Astrocyte of the spinal cord (primary cell): ENCODE measurements around the gene TEAD4.

ENCODE experiments used
- DNase-seq: peaks from one replicate; pipeline ENCODE4 v3.0.0; 2011; ENCODE audit warnings: low read depth, low spot score
- H3K4me3 ChIP-seq: 2 replicates; pipeline ENCODE4 v1.5.1; 2011; ENCODE audit warnings: low read depth, mild to moderate bottlenecking, low read length, moderate library complexity
- in situ Hi-C: cut with HindIII; loops from 2 replicates; pipeline ENCODE4 v1.10.0; 2017; ENCODE audit warnings: low sequenced_read_pairs
- TF ChIP-seq, protein P1 (sequence below): IDR thresholded peaks from 2 replicates; pipeline ENCODE4 v1.5.1; 2012; ENCODE audit warnings: low read depth, mild to moderate bottlenecking, low read length, inconsistent platforms

TEAD4 gene

DNA sequence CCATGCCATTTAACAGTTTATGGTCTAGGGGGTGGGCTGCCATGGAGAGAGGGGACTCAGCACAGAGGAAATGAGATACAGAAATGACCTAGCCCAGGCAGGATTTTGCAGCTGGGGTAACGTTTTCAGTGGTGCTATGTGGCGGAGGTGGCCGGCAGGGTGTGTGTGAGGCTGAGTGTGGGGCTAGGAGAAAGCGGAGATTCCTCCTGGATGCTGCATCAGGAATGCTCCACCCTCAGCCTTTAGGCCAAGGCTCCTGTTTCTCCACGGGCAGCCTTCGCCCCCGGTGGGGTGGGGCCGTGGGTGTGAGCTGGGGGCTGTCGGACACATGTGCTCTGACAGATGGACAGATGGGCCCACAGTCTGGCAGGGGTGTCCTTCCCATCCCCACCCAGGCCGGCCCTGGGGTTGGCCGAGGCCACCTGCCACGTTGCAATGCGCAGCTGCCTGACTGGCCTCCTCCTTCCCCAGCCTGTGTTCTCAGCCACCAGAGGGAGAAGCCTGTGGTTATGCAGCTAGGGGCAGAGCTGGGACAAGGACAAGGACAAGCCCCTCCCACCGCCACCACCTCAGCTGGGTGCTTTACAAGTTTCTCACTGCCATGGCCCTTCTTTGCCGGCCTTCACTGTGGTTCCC, 44.3 kb downstream of the TEAD4 start:
- in situ Hi-C loops: no loop called here
- no peak overlapping the region for H3K4me3 ChIP-seq
- TF ChIP-seq, protein P1, sequence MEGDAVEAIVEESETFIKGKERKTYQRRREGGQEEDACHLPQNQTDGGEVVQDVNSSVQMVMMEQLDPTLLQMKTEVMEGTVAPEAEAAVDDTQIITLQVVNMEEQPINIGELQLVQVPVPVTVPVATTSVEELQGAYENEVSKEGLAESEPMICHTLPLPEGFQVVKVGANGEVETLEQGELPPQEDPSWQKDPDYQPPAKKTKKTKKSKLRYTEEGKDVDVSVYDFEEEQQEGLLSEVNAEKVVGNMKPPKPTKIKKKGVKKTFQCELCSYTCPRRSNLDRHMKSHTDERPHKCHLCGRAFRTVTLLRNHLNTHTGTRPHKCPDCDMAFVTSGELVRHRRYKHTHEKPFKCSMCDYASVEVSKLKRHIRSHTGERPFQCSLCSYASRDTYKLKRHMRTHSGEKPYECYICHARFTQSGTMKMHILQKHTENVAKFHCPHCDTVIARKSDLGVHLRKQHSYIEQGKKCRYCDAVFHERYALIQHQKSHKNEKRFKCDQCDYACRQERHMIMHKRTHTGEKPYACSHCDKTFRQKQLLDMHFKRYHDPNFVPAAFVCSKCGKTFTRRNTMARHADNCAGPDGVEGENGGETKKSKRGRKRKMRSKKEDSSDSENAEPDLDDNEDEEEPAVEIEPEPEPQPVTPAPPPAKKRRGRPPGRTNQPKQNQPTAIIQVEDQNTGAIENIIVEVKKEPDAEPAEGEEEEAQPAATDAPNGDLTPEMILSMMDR: no peak
- DNase-seq: no peak

DNA sequence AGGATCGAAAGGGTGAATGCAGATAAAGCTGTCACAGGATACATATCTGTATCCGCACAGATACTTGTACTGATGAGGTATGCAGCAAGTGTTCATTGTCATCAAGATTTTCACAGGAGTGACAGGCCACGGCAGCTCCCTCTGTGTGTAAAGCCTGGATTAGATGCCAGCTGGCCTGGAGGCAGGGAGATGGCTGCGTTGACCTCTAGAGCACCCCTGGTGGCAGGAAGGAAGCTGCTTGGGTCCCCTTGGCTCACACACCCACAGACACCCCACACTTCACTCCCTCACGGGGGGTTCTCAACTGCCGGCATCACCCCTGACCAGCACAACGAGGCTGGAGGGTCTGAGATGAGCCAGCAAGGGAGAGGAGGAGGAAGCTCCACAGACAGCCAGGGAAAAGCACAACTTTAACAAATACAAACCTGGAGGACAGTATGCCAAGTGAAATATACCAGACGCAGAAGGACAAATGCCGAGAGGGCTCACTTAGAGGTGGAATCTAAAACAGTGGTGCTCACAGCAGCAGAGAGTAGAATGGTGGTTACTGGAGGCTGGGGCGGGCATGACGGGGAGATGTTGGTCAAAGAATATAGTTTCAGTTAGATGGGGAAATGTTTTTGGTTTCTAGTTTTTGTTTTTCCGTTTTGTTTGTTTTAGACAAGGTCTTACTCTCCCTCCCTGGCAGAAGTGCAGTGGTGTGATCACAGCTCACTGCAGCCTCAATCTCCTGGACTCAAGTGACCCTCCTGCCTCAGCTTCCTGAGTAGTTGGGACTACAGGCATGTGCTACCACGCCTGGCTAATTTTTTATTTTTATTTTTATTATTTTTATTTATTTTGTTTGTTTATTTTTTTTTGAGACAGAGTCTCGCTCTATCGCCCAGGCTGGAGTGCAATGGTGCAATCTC, 45.7 kb downstream of the TEAD4 start:
- no peak for DNase-seq
- TF ChIP-seq, protein P1: peak; percentile 28
- H3K4me3 ChIP-seq: no peak overlapping the region
- in situ Hi-C loops: no loop called here

DNA sequence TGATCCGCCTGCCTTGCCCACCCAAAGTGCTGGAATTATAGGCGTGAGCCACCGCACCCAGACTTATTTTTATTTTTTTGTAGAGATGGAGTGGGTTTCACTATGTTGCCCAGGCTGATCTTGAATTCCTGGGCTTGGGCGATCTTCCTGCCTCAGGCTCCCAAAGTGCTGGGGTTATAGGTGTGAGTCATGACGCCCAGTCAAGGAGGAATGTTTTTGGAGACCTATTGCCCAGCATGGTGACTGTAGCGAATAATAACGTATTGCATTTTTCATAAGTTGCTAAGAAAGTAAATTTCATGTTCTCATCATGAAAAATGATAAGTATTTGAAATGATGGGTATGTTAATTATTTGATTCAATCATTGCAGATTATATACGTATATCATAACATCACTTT, 46.5 kb downstream of the TEAD4 start:
- TF ChIP-seq, protein P1: no peak
- DNase-seq: peak; percentile 41
- H3K4me3 ChIP-seq: no peak overlapping the region
- in situ Hi-C loops: no loop called here

DNA sequence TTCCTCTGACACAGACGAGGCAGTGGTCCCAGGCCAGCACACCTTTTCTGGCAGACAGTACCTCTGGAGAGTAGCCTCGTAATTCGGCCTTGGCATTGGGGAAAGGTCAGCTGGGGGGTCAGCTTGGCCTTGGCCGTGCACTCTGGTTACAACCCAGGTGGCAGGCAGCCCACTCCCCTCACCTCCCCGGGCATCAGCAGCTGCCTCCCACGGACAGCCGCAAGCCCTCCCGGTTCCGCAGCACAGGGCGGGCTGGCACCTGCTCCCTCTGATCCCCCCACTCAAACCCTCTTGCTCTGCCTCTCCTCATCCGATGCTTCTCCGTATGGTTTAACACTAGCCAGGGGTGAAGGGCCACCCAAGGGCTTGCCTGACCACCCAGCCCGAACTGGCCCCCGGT, 50.6 kb downstream of the TEAD4 start:
- TF ChIP-seq, protein P1: no peak
- in situ Hi-C loops: no loop called here
- no peak overlapping the region for H3K4me3 ChIP-seq
- DNase-seq: no peak

DNA sequence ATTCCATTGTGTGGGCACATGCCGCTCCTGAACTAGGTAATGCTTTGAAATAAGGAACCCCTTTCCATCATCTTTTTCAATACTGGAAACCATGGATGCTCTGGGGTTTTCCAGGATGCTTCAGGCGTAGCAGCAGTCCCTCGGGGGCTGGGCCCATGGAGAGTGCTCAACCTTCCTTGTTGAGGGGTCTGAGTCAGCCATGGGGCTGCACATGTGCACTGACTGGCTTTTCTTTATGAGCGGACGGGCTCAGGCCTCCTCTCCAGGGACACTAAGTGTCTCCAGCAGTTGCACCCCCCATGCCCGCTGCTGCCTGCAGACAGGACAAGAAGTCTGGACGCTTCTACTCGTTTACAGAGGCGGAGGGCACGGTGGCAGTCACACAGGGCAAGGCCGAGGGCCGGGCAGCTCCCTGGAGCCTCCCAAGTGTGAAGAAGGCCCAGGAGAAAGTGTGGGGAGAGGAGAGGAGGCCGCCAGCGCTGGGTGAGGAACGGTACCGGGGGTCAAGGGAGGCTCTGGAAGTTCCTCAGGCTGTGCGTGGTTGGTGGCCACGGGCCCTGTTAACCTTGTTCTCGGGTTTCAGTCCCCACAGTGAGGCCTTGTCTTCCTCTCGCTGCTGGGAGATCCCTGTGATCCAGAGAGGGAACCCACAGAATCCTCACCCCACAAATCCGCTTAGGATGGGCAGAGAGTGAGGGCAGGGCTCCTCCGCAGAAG, 51.2 kb downstream of the TEAD4 start:
- H3K4me3 ChIP-seq: no peak overlapping the region
- TF ChIP-seq, protein P1: no peak
- in situ Hi-C loops: no loop called here
- no peak for DNase-seq

DNA sequence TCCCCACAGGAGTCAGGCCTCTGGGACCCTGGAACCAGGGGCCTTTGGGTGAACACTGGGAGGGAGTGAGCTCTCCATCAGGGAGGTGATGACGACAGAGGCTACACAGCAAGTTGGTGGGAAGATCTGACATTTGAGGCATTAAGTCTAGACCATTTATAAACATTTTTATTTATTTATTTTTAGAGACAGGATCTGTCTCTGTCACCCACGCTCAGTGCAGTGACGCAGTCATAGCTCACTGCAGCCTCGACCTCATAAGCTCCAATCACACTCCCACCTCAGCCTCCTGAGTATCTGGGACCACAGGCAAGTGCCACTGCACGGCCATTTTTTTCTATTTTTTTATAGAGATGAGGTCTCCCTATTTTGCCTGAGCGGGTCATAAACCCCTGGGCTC, 53.6 kb downstream of the TEAD4 start:
- TF ChIP-seq, protein P1: no peak
- in situ Hi-C loops: no loop called here
- DNase-seq: no peak
- H3K4me3 ChIP-seq: no peak overlapping the region
